Measurements from ENCODE around the gene SEMA3G.

Gene SEMA3G

DNA sequence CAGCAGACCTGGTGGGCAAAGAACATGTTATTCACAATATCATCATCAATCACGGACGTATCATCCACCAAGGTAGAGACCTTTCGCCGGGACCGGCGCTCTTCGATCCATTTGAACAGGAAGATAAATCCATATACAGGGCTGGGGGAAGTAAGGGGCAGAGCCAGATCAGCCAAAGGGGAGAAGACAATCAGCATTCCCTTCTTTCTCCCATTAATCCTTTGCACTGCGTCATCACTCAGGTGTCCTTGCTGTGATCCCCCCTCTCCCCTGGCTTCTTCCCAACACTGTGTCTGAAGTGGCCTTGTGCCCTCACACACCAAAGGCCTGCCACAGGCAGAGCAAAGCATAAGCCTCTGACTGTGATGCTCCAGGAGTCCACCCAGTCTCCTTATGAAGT, 36.4 kb downstream of the SEMA3G start:
- no peak for DNase-seq

DNA sequence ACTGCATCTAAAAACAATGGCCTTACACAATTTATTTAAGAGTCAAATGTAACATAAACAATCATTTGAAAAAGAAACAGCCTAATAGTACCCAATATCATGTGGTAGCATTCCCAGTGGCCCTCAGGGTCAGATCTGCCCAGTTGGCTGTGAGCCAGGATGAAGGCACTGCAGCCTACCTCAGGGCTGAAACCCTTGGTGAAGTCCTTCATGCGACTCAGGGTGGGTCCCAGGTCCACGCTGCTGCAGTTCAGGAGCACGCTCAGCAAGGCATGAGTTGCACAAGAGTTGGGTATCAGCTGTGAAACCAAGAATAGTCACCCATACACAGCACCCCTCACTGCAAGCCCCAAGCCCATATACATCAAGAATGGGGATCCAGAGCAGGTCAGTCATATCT, 37.1 kb downstream of the SEMA3G start:
- DNase-seq, result no peak

DNA sequence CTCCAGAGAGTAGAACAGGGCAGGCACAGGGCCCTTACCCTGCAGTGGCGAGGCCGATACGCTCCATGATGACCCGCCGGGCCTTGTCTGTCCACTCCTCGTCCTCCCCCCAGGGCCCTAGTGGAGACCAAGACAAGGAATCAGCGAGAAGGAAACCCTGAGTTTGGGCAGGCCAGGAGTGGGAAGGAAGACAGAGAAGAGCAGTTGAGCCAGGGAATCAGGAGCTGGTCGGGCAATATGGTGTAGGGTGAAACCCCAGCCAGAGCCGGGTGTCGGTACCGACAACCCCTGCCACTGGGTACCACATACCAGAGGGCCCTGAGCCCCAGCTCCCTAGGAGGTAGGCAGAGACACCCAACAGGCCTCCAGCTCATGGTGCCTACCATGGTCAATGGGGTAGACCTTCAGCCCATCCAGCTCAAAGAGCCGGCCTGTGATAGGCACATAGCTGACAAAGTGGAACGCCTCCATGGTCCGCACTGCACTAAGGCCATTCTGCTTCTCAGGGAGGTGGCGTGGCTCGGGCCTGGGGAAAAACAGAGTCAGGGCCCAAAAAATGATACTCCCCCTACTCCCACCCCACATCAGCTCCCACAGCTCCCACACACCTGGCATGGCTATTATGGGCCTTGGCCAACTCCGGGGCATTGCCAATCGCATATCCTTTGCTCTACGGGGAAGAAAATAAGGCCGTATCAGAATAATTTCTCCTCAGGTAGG, 38.0 kb downstream of the SEMA3G start:
- DNase-seq, result no peak

- DNase-seq, result no peak
These were observed 38.7 kb downstream of the SEMA3G start for GRCh38 chr3:52406231-52406661.

- DNase-seq, result no peak
These were observed 39.2 kb downstream of the SEMA3G start for GRCh38 chr3:52405601-52406110.

GRCh38 chr3:52405066-52405465, 39.8 kb downstream of the SEMA3G start:
- no peak for DNase-seq

DNA sequence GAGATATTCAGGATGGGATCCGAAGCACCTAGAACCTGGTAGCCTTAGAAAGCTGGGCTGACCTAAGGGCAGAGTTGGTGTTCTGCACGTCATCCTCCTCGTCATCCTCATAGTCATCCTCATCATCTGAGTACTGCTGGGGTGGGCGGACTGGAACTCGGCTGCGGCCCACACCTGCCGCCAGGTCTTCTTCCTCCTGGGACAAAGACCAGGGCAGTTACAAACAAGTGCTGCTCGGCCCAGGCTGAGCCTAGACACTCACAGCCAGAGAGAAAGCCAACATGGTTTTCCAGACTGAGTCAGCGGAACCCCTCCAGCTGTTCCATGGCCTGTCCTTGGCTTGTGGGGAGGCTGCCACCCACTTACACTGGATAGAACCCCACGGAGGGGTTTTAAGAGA, 40.5 kb downstream of the SEMA3G start:
- DNase-seq, result no peak

GRCh38 chr3:52403955-52404354, 40.9 kb downstream of the SEMA3G start:
- no peak for DNase-seq

- DNase-seq, result no peak
These were observed 41.5 kb downstream of the SEMA3G start for GRCh38 chr3:52403271-52403841.

GRCh38 chr3:52402706-52403270, 42.1 kb downstream of the SEMA3G start:
- no peak for DNase-seq

- DNase-seq, result no peak
These were observed 42.8 kb downstream of the SEMA3G start for GRCh38 chr3:52402101-52402521.

DNA sequence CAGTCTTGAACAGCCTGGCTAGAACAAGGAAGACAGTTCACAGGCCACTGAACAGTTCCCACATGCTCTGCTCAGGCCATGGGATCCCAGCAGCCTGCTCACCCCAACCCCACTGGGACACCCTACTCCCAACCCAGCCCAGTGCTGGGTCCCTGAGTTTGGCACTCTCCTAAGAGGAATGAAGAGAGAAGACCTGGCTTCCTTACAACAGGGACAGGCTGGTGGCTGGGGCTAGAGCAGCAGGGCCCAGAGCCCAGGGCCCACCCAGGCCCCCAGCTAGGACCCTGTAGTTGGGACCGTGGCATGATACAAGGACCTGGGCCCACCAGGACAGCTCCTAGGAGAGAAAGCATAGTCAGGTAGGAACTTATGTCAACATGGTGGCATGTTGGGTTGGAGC, 43.4 kb downstream of the SEMA3G start:
- no peak for DNase-seq

DNA sequence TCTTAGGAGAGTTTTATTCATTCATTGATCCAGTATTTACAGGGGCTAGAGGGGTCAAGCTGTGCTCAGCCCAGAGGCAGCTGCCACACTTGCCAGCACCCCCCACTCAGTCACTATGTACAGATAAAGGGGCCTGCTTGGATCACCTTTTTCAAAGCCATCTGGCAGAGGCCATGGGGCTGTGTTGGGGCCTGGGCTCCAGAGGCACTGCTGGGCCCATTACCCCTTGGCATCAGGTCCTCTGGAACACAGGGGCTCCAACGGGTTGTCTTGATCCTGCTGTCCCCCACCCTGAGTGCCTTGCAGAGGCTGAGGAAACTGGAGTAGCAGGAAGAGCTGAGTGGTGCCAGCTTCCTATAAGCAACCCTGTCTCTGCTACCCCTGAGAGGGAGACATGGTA, 43.9 kb downstream of the SEMA3G start:
- DNase-seq, result no peak

- DNase-seq, result no peak
These were observed 44.6 kb downstream of the SEMA3G start for GRCh38 chr3:52400275-52400793.

- DNase-seq, result no peak
These were observed 45.3 kb downstream of the SEMA3G start for GRCh38 chr3:52399593-52399992.

DNA sequence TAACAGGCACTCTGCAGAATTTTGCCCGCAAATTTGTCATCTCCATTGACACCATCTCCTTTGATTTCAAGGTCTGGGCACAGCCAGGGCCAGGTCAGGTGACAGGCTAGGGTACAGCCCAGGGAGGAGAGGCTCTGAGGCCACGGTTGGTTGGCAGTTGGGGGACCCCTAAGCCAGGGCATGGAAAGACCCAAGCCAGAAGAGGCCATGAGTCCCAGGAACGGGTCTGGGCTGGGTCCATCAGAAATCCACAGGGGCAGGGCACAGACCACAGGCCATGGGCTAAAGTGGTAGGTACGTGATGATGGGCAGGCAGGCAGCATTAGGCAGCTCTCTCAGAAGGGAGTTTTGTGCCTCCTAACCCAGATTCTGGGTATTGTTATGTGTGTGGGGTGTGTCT, 45.8 kb downstream of the SEMA3G start:
- DNase-seq, result no peak

- DNase-seq, result no peak
These were observed 46.2 kb downstream of the SEMA3G start for GRCh38 chr3:52398670-52399081.

DNA sequence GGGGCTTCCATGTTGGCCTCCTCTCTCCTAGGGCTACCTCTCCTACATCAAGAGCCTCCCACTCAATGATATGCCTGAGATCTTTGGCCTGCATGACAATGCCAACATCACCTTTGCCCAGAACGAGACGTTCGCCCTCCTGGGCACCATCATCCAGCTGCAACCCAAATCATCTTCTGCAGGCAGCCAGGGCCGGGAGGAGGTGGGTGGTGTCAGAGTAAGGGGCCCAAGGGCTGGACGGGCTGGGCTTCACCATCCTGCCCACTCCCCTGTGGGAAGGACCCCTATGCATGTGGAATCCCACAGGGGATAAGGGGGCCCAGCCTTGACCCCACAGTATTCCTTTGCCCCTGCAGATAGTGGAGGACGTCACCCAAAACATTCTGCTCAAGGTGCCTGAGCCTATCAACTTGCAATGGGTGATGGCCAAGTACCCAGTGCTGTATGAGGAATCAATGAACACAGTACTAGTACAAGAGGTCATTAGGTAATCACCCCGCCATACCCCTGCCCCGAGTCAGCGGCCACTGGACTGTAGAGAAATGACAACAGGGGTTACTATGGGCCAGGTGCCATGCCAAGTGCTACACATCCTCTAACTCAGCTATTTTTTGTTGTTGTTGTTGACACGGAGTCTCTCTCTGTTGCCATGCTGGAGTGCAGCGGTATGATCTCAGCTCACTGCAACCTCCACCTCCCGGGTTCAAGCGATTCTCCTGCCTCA, 47.1 kb downstream of the SEMA3G start:
- DNase-seq, result no peak

- DNase-seq, result no peak
These were observed 47.9 kb downstream of the SEMA3G start for GRCh38 chr3:52396907-52397591.

GRCh38 chr3:52396011-52396906, 48.6 kb downstream of the SEMA3G start:
- DNase-seq, result no peak

DNA sequence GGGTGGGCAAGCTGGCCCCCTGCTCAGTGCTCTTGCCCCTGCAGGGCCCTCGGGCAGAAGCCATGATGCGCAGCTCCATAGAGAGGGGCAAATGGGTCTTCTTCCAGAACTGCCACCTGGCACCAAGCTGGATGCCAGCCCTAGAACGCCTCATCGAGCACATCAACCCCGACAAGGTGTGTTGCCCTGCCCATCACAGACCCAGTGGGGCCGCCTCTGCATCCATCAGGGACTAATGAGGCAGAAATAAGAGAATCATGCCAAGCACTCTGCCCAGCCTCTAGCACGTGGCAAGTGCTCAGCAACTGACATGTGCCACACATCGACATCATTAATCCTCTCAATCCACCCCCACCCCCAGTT, 49.4 kb downstream of the SEMA3G start:
- DNase-seq, result no peak
